Measurements from ENCODE around the gene PJA2. TPM values are rescaled to one million over a fixed set of nuclear protein-coding genes. Genes with fewer than 3 reads are reported as not detected.
A peak's percentile ranks its signal among the peaks of the same experiment; 100 is the strongest.

PJA2 gene
- total and polyA plus RNA-seq, 9 of the 15 experiments (the other 6 are each of a cell fraction or from before 2014, with no cell fraction given) = 25.1 to 82.1 (median 50.1) TPM

- no peak for TF ChIP-seq SREBF2 (CRISPR knock-in tag; IDR thresholded peaks at IDR 0.05)
- peak; percentile 93 for TF ChIP-seq POLR2H (tag; IDR thresholded peaks at IDR 0.05; ENCODE audit: low read depth)
- TF ChIP-seq FOXP1 (CRISPR knock-in tag; IDR thresholded peaks at IDR 0.05) = peak; percentile 80
- TF ChIP-seq HDAC1 (IDR thresholded peaks at IDR 0.05) = peak in 1 of 2 experiments; percentile 66; a peak in 1 of 4 replicates
- no peak for TF ChIP-seq PTBP1 (IDR thresholded peaks at IDR 0.05; ENCODE audit: low read depth, low read length)
- no peak for TF ChIP-seq POU5F1 (IDR thresholded peaks at IDR 0.05; ENCODE audit: borderline replicate concordance, low read depth, low read length, partially characterized antibody)
- no peak for TF ChIP-seq MAFF (IDR thresholded peaks at IDR 0.05; ENCODE audit: low read length)
- peak; percentile 85 for TF ChIP-seq KDM5B (IDR thresholded peaks at IDR 0.05; ENCODE audit: insufficient replicate concordance, low read depth, low read length)
- peak; percentile 47 to 83 for TF ChIP-seq AFF1 (IDR thresholded peaks at IDR 0.05; ENCODE audit: low read depth in 1 of 2, partially characterized antibody in 2 of 2)
- TF ChIP-seq E2F3 (CRISPR knock-in tag; IDR thresholded peaks at IDR 0.05) = 0 out of 2 replicates have a peak, but pooled peaks have one; percentile 10
- no peak for TF ChIP-seq ZNF174 (CRISPR knock-in tag; IDR thresholded peaks at IDR 0.05)
- TF ChIP-seq ARID3A (IDR thresholded peaks at IDR 0.05; ENCODE audit: borderline replicate concordance, low read depth, low read length) = 0 out of 2 replicates have a peak, but pooled peaks have one; percentile 35
- TF ChIP-seq KDM2B (CRISPR knock-in tag; IDR thresholded peaks at IDR 0.05) = no peak
- no peak for TF ChIP-seq HNRNPUL1 (IDR thresholded peaks at IDR 0.05; ENCODE audit: low read length)
- peak; percentile 96 for TF ChIP-seq NFRKB (IDR thresholded peaks at IDR 0.05; ENCODE audit: low read depth)
- TF ChIP-seq CEBPB (tag; IDR thresholded peaks at IDR 0.05) = no peak
- TF ChIP-seq NFYB (IDR thresholded peaks at IDR 0.05; ENCODE audit: extremely low read depth, insufficient read length) = no peak
- peak; percentile 68; the same call in 1 of the 2 replicates for TF ChIP-seq CREB3 (tag; conservative IDR thresholded peaks at IDR 0.05; ENCODE audit: low read depth)
Observed at GRCh38 chr5:109410389-109411148, 795 bp upstream of the PJA2 start (continued).
